ENCODE results near the gene ST14.

DNA sequence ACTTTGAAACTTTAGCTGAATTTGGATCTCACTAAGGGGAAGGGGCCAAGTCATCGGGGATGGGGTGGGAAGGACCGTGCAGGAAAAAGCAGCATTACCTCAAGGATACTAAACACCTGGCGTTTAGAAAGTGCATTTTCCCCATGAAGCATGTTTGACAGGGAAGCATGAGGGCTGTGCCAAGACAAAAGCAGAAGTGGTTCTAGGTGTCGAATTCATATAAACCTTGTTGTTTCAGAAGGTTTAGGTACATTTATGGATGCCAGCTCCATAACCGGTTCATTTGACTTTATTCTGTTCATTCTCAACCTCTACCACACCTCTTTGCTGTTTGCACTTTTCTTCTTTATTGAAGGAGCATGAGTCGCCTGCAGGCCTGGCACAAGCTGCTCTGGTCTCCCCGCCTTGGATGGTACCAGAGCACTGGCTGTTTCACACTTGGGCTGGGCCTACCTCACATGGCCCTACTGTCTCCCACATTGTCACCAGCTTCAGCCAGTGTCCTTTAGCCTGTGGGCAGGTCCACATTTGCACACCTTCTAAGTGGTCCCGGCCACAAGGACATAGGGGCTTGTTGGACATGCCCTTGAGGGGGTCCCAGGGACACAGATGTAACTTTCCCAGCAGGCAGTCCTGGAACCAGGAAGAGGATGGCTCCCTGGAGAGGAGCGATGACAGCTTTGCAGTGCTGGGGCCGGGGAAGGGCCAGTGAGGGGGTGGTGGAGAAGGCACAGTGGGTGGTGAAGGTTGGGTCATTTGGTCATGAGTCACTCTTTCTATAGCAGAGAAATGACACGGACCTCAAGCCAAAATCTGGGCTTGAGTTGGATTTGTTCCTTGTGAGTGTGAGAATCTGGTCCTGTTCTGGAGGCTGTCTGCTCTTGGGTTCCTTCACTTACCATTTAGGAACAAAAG is 3.2 kb upstream of the ST14 start:
- no peak for TF ChIP-seq STAT1 (conservative IDR thresholded peaks at IDR 0.05)
- TF ChIP-seq RAD51 (IDR thresholded peaks at IDR 0.05), result no peak
- no peak for TF ChIP-seq CTCF (IDR thresholded peaks at IDR 0.05 in 2 of 3, conservative IDR thresholded peaks at IDR 0.05 in 1 of 3; ENCODE audit: control insufficient read depth in 2 of 3, extremely low read depth in 1 of 3, insufficient read depth in 1 of 3, low read depth in 3 of 3, low read length in 3 of 3)
- TF ChIP-seq, protein P1, sequence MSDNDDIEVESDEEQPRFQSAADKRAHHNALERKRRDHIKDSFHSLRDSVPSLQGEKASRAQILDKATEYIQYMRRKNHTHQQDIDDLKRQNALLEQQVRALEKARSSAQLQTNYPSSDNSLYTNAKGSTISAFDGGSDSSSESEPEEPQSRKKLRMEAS (IDR thresholded peaks at IDR 0.05; ENCODE audit: low read depth, low read length), result no peak
- no peak for TF ChIP-seq POLR2AphosphoS2 (IDR thresholded peaks at IDR 0.05; ENCODE audit: low read depth, low read length)
- TF ChIP-seq ZZZ3 (IDR thresholded peaks at IDR 0.05; ENCODE audit: control insufficient read depth, insufficient read length, low read depth), result no peak
- TF ChIP-seq SRF (IDR thresholded peaks at IDR 0.05; ENCODE audit: low read depth in 2 of 2, low read length in 2 of 2), result no peak
- no peak for TF ChIP-seq NFYA (IDR thresholded peaks at IDR 0.05; ENCODE audit: borderline replicate concordance, low read depth, low read length)
- no peak for TF ChIP-seq JUNB (IDR thresholded peaks at IDR 0.05)
- TF ChIP-seq SPI1 (IDR thresholded peaks at IDR 0.05; ENCODE audit: borderline replicate concordance, insufficient read depth, low read depth, low read length), result peak; percentile 65
- no peak for TF ChIP-seq ZNF274 (IDR thresholded peaks at IDR 0.05; ENCODE audit: insufficient read depth, insufficient read length)
- TF ChIP-seq CHD4 (IDR thresholded peaks at IDR 0.05), result no peak
- no peak for TF ChIP-seq TAF1 (IDR thresholded peaks at IDR 0.05; ENCODE audit: borderline replicate concordance, low read depth, low read length)
- no peak for TF ChIP-seq HDAC2 (IDR thresholded peaks at IDR 0.05)

All from GM12878 (cell line).